RKO (cell line): Measurements from ENCODE around the gene PFKFB3.

Experiments used
- DNase-seq: peaks from one replicate; pipeline ENCODE4 v3.0.0-alpha.2; 2016; ENCODE audit warnings: low spot score

Gene PFKFB3

DNA sequence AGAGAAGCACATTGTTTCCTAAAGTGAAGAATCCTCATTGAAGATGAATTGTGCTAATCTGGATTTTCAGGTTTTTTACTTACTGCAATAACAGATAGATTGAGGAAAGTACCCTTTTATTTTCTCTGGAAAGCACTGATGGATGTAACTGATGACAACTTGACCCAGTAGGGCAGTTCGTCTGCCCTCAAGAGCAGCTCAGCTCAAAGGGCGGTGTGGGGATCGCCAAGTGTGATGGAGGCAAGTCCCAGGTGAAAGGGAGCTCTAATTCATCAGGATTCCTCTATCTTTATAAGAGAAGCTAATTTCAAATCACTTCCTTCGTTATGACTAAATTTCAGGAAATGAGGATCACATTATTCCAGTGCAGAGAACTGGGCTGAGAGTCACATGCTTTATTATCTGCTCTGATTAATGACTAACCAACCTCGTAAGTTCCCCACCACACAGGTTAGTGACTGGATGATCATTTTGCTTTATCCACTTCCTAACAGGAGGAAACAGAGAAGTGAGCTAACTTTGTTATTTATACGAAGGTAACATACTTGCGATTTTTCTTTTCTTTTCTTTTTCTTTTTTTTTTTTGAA lies 98.8 kb downstream of the PFKFB3 start:
- DNase-seq, result no peak
